SJCRH30 (cell line): ENCODE data around the gene CCDC127. TPM values are rescaled to one million over a fixed set of nuclear protein-coding genes. Genes with fewer than 3 reads are reported as not detected.

Source experiments
- DNase-seq, 2 experiments: peaks; one replicate each; pipeline ENCODE4 v3.0.0-alpha.2; 2015 to 2020
- H3K27ac ChIP-seq: fragments of 250-450 bp; sonication (Bioruptor Pico); 2 replicates; pipeline ENCODE4 v1.5.1; 2020; ENCODE audit warnings: mild to moderate bottlenecking, moderate library complexity
- H3K27me3 ChIP-seq: fragments of 250-450 bp; sonication (Bioruptor Pico); 2 replicates; pipeline ENCODE4 v1.5.1; 2020; ENCODE audit warnings: mild to moderate bottlenecking, moderate library complexity
- H3K36me3 ChIP-seq: fragments of 250-450 bp; sonication (Bioruptor Pico); 2 replicates; pipeline ENCODE4 v1.5.1; 2020; ENCODE audit warnings: mild to moderate bottlenecking, moderate library complexity
- H3K4me1 ChIP-seq: fragments of 250-450 bp; sonication (Bioruptor Pico); 2 replicates; pipeline ENCODE4 v1.5.1; 2020; ENCODE audit warnings: mild to moderate bottlenecking, moderate library complexity
- H3K4me3 ChIP-seq: fragments of 250-450 bp; sonication (Bioruptor Pico); 2 replicates; pipeline ENCODE4 v1.5.1; 2020; ENCODE audit warnings: mild to moderate bottlenecking, moderate library complexity
- H3K9me3 ChIP-seq: fragments of 250-450 bp; sonication (Bioruptor Pico); replicated peaks from 2 replicates; pipeline ENCODE4 v1.5.1; 2020; ENCODE audit warnings: mild to moderate bottlenecking, moderate library complexity
- total RNA-seq: library from RNA; depleted of rRNA; stranded (reverse); fragments of >200 nt; shearing (Covaris generic); gene quantifications from 2 replicates; pipeline ENCODE4 v1.2.3, GENCODE V29; 2014

Gene CCDC127
- total RNA-seq, 1 experiment from 2014 or later = 2.5 TPM

DNA sequence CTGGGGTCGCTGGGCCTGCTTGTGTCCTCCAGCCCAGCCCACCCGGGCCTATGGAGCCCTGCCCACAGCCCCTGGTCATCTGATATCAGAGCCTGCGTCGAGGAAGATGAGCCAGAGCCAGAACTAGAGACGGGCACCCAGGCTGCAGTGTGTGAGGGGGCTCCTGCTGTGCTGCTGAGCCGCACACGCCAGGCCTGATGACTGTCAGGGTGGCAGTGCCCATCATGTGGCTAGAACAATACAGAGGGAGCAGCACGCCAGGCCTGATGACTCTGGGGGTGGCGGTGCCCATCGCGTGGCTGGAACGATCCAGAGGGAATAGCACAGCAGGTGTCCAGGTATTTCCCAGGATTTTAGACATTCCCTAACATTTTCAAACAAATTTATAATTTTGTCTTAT is 35.8 kb downstream of the CCDC127 start:
- Histone ChIP-seq H3K27ac (no peak overlapping the region), H3K27me3 (no peaks in the 10 kb centered on the region), H3K4me3 (no peak overlapping the region), H3K36me3 (no peaks in the 10 kb centered on the region), H3K4me1 (peaks cover 15% of the 10 kb centered on the region), H3K9me3 (no peaks in the 10 kb centered on the region)
- DNase-seq = no peak

DNA sequence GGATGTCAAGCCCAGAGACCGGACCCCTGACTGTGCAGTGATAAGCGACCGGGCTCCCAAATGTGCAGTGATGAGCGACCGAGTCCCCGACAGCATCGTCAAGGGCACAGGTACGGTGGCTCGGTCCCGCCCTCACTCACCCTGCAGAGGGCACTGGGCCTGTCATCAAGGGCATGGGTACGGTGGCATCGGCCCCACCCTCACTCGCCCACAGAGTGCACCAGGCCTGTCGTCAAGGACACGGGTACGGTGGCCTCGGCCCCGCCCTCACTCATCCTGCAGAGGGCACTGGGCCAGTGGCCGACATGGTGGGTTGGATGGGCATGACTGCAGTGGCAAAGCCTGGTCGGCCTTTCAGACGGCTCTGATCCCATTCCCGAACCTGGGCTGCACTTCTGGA is 36.4 kb downstream of the CCDC127 start:
- no peak for DNase-seq
- no peak overlapping the region for H3K27ac ChIP-seq
- H3K9me3 ChIP-seq = no peaks in the 10 kb centered on the region
- no peaks in the 10 kb centered on the region for H3K36me3 ChIP-seq
- H3K27me3 ChIP-seq = no peaks in the 10 kb centered on the region
- peaks cover 15% of the 10 kb centered on the region for H3K4me1 ChIP-seq
- H3K4me3 ChIP-seq = no peak overlapping the region

DNA sequence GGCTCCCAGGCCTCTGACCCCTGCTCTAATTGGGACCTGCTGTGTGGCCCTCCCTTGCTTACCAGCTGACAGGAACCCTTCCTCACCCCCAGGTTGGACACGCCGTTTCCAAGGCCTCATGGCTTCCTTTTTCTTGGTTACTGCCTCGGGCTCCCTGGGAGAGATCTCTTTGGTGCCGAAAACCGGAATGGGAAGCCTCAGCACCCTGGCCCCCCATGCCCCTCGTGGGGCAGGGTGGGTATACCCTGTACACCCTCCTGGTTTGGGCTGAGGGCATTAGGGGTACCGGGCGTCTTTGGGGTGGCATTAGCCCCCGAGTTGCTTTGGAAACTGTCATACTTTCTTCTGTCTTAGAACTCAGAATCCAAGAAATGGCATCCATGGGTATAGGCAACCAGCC is 36.8 kb downstream of the CCDC127 start:
- no peak overlapping the region for H3K4me3 ChIP-seq
- no peaks in the 10 kb centered on the region for H3K36me3 ChIP-seq
- DNase-seq = no peak
- H3K27me3 ChIP-seq = no peaks in the 10 kb centered on the region
- H3K27ac ChIP-seq = no peak overlapping the region
- H3K4me1 ChIP-seq = peaks cover 15% of the 10 kb centered on the region
- no peaks in the 10 kb centered on the region for H3K9me3 ChIP-seq

DNA sequence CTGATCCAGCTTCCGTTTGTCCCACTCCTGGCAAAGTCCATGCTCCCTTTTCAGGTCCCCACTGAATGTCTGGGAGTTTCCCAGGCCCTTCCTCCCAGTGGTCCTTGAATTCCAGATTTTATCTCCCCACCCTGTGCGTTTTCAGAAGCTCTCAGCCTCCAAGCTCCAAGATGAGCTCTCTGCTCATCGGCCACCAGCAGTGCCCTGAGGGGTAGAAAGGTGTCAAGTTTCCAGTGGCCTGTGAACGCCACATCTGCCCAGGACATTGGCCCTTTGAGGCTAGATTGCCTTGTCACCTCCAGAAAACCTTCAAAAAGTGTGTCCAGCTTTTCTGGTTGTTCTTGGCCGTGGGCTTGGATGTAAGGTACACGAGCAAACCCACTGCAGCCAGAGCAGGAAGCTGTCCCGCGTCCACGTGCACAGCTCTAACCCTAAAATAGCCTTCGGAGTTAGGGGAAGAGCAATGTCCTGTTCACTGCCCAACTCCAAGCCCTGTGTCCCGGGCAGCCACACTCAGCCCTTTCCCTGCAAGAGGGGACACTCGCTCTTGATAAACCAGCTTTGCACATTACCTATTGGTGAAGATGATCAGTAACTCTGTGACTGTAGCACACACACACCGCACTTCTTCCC is 37.6 kb downstream of the CCDC127 start:
- DNase-seq = peak; percentile 26 to 51
- H3K27ac ChIP-seq = no peak overlapping the region
- H3K9me3 ChIP-seq = no peaks in the 10 kb centered on the region
- no peaks in the 10 kb centered on the region for H3K36me3 ChIP-seq
- H3K4me3 ChIP-seq = no peak overlapping the region
- H3K4me1 ChIP-seq = peaks cover 15% of the 10 kb centered on the region
- H3K27me3 ChIP-seq = no peaks in the 10 kb centered on the region

DNA sequence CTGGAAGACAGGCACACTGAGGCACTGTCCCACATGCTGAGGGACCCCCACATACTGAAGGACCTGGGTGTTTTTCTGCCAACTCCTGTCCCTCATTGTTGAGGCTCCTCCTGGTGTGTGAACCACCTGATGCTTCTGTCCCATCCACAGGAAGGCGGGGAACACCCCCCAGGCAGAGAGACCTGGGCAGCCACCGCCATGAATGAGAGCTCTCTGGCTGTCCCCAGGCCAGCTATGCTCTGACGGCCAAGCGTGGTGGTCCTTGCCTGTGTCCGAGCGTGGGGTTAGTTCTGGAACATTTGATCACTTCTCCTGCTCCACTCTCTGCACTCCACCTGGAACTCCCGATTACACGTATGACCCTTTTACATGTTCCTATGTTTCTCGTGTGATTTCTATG is 38.6 kb downstream of the CCDC127 start:
- Histone ChIP-seq H3K36me3 (no peaks in the 10 kb centered on the region), H3K9me3 (no peaks in the 10 kb centered on the region), H3K27ac (no peak overlapping the region), H3K4me1 (peaks cover 10% of the 10 kb centered on the region), H3K27me3 (no peaks in the 10 kb centered on the region), H3K4me3 (no peak overlapping the region)
- DNase-seq = no peak

DNA sequence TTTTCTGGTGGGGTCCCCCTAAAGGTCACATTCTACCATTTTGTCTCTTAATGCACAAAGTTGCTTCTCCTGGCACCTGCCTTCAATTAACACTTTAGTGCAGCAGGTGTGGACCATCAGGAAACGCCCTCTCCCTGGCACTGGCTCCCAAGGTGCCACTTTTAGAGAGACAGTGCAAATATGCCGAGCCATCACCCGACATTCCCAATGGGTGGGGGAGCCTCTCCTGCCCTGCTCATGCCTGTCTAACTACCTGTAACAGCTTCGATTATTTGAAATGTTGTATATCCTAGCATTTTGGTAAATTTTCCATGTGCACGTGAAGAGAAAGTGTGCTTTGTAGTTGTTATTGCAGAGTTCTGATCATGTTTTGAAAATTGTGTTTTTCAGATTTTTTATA is 39.8 kb downstream of the CCDC127 start:
- Histone ChIP-seq H3K9me3 (no peaks in the 10 kb centered on the region), H3K4me1 (peaks cover 7% of the 10 kb centered on the region), H3K36me3 (no peaks in the 10 kb centered on the region), H3K27me3 (no peaks in the 10 kb centered on the region), H3K27ac (no peak overlapping the region), H3K4me3 (no peak overlapping the region)
- DNase-seq = no peak

DNA sequence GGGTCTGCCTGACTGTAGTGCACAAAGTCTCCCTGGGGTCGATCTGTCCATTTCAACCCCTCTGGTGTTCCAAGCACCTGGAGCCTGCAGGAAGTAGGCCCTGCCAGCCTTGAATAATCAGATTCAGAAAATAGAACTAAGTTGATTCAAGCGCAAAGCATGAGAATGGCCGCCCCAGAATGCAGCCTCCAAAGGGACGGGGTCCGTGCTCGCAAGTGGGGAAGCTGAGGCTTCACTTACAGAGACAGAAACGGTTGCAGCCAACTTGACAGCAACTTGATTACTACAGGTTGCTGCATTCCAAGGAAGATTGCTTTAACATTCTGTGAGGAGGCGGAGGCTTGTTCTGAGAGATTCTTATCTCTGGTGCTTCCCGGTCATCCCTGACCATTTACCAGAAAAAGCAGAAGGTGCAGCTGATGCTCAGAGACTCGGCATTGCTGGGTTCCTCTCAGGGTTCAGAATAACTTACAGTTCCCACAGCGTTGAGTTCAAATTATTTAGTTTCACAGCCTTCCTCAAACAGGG is 41.6 kb downstream of the CCDC127 start:
- Histone ChIP-seq H3K4me1 (peaks cover 7% of the 10 kb centered on the region), H3K4me3 (no peak overlapping the region), H3K27me3 (no peaks in the 10 kb centered on the region), H3K36me3 (no peaks in the 10 kb centered on the region), H3K27ac (no peak overlapping the region), H3K9me3 (no peaks in the 10 kb centered on the region)
- no peak for DNase-seq

DNA sequence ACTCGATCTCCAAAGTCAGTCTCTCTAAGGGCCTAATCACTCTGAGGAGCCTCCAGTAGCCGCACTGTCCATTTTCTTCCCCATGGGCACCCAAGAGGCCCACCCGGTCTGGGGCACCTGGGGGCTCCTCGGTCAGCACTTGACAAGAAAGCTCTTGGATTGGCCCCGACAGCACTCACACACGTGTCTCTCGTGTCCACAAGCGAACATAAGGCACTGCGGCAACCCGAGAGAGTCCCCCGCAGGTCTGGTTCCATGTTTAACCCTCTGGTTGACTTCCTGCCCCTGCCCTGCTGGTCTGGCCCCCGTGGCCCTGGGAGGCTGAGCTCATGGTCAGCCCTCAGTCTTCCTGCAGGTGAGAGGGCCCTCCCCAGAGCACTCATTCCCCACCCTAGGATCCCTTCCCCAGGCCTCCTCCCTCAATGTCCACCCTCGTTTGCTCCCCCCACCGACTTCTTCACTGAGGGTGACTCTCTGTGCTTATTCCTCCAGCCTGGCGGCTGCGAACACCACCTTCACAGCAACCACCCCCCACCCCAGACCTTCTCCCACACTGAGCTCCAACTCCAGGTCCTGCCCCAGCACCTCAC is 43.0 kb downstream of the CCDC127 start:
- Histone ChIP-seq H3K36me3 (no peaks in the 10 kb centered on the region), H3K4me1 (peaks cover 1% of the 10 kb centered on the region), H3K27me3 (no peaks in the 10 kb centered on the region), H3K9me3 (no peaks in the 10 kb centered on the region), H3K27ac (no peak overlapping the region), H3K4me3 (no peak overlapping the region)
- no peak for DNase-seq

DNA sequence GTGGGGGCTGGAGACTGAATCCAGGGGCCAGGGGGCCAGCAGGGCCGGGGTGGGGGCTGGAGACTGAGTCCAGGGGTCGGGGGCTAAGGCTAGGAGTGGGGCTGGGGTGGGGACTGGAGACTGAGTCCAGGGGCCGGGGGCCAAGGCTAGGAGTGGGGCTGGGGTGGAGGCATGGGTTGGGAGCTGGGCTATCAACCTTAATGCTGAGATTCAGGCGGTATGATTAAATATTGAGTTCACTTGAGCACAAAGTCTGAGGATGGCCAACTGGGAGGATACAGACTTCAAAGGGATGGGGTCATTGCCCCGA is 43.7 kb downstream of the CCDC127 start:
- DNase-seq = no peak
- H3K27ac ChIP-seq = no peak overlapping the region
- no peaks in the 10 kb centered on the region for H3K4me1 ChIP-seq
- H3K27me3 ChIP-seq = no peaks in the 10 kb centered on the region
- H3K4me3 ChIP-seq = no peak overlapping the region
- no peaks in the 10 kb centered on the region for H3K9me3 ChIP-seq
- H3K36me3 ChIP-seq = no peaks in the 10 kb centered on the region

DNA sequence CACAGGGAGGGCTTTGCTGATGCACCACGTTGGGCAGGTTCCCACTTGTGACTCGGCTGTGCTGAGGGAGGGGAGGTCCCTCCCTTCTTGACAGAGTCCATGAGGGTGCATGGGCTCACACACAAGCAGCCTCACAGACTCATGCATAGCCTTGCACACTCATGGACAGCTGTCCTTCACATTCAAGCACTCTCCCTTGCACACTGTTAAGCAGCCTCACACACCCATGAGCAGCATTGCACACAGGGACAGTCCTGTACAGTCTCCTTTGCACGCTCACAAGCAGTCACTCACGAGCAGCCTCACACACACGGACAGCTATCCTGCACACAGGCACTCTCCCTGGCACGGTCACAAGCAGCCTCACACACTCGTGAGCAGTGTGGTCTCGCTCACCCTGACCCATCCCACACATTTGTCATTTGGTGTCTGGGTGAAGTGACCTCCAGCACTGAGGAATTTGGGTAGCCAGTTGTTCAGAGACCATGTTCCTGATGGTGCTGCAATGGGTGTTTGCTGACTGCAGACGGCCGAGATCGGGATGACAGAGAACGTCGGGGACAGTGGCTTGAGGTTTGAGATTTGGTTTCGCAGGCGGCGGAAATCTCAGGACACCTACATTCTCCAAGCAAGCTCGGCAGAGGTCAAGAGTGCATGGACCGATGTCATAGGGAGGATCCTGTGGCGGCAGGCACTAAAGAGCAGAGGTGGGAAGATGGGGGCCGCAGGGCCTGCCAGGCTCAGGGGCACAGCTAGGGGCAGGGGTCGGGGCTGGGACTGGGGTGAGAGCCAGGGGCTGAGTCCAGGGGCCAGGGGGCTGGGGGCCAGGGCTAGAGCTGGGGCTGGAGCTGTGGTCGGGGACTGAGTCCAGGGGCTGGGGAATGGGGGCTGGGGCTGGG is 44.3 kb downstream of the CCDC127 start:
- Histone ChIP-seq H3K27me3 (no peaks in the 10 kb centered on the region), H3K4me1 (no peaks in the 10 kb centered on the region), H3K36me3 (no peaks in the 10 kb centered on the region), H3K27ac (no peak overlapping the region), H3K4me3 (no peak overlapping the region), H3K9me3 (no peaks in the 10 kb centered on the region)
- DNase-seq = no peak

DNA sequence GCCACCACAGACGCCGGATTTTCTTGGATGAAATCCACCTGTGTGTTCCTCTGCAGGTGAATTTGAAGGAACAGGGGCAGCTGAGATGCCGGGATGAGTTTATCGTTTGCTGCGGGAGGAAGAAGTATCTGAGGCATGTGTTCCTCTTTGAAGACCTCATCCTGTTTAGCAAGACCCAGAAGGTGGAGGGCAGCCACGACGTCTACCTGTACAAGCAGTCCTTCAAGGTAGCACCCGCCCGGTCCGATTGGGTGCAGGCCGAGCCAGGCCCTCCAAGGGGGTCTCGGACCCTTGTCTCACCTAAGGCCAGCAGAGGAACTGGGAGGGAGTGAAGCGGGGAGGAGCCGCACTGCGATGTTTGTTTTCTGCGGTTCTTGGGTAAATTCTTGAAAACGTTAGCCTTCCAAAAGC is 45.1 kb downstream of the CCDC127 start:
- Histone ChIP-seq H3K4me3 (no peak overlapping the region), H3K9me3 (no peaks in the 10 kb centered on the region), H3K36me3 (no peaks in the 10 kb centered on the region), H3K27ac (no peak overlapping the region), H3K27me3 (no peaks in the 10 kb centered on the region), H3K4me1 (0 out of 2 replicates have a peak, but pooled peaks cover 2% of the 10 kb centered on the region)
- no peak for DNase-seq

DNA sequence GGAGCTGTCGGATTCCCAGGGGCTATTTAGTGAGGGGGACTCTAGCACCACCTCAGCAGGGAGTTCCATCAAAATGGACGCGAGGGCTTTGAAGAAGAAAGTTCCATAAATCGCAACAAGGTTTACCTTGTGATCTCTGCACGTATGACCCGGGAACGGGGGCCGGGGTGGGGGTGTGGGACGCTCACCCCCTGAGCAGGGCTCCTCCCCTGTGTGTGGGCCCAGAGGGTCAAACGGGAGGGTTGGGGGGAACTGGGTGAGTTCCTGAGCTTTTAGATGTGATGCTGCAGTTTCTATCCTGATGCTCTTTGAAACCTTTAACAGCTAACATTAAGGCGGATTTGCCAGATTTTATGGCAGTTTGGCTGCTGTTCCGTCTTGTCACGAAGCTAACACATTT is 45.5 kb downstream of the CCDC127 start:
- H3K27me3 ChIP-seq = no peaks in the 10 kb centered on the region
- H3K9me3 ChIP-seq = no peaks in the 10 kb centered on the region
- H3K36me3 ChIP-seq = no peaks in the 10 kb centered on the region
- no peak overlapping the region for H3K4me3 ChIP-seq
- 0 out of 2 replicates have a peak, but pooled peaks cover 2% of the 10 kb centered on the region for H3K4me1 ChIP-seq
- H3K27ac ChIP-seq = no peak overlapping the region
- no peak for DNase-seq

DNA sequence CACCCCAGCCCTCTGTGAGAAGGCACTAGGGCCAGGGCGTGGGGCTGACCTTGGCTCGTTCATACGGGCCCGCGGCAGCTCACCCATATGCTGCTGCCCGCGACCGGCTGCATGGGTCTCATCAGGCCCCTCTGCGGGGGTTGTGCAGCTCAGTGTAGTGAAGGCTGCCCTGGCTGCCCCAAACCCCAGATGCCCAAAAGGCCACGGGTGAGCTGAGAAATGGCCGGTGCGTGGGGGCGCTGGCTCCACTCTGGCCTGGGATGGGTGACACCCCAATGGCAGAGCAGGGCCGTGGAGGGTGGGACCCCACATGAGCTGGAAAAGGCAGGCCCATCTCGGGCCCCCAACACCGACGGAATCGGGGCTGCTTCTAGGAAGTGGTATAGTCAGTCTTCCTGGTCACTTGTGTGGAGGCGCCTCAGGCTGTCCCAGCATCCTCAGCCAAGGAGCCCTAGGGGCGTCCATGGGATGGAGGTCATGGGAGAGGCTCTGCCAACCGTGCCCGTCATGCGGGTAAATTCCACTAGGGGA is 46.1 kb downstream of the CCDC127 start:
- H3K27me3 ChIP-seq = no peaks in the 10 kb centered on the region
- no peak overlapping the region for H3K4me3 ChIP-seq
- no peak overlapping the region for H3K27ac ChIP-seq
- H3K4me1 ChIP-seq = 0 out of 2 replicates have a peak, but pooled peaks cover 2% of the 10 kb centered on the region
- no peaks in the 10 kb centered on the region for H3K36me3 ChIP-seq
- H3K9me3 ChIP-seq = no peaks in the 10 kb centered on the region
- no peak for DNase-seq

DNA sequence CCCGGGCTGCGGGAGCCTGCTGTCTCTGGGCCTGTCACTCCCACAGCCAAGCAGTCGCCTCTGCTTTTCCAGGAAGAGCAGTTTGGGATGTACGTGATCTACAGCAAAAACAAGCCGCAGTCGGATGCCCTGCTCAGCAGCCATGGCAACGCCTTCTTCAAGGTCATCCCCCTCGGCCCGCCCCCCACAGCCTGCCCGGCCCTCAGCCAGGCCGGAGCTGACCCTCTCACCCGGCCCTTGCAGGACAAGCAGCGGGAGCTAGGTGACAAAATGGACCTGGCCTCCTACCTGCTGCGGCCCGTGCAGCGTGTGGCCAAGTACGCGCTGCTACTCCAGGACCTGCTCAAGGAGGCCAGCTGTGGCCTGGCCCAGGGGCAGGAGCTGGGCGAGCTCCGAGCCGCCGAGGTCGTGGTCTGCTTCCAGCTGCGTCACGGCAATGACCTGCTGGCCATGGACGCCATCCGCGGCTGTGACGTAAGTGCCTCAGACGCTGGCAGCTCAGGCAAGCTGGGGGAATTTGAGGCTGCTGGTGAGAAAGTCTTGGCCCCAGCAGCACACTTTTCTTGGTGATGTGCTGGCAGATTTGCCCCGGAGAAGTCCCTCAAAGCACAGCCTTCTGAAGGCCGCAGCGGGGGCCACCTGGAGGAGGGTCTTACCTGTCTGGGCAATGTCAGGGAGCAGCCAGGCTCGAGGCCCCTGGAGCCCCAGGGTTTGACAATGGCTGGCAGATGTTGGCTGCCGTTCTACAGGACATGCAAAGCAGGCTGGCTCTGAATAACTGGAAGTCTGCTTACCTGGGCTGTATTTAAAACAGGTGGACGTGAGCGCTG is 46.8 kb downstream of the CCDC127 start:
- no peak overlapping the region for H3K27ac ChIP-seq

More for the DNA sequence above, 46.8 kb downstream of the CCDC127 start:
- Histone ChIP-seq H3K9me3 (no peaks in the 10 kb centered on the region), H3K27me3 (no peaks in the 10 kb centered on the region), H3K36me3 (no peaks in the 10 kb centered on the region), H3K4me3 (no peak overlapping the region), H3K4me1 (0 out of 2 replicates have a peak, but pooled peaks cover 2% of the 10 kb centered on the region)
- DNase-seq = no peak
